HG03060 (cell line): ENCODE measurements around the gene RFNG.
"Not testable (repeated sequence)": the region's sequence is repeated elsewhere in the genome, so short reads cannot be mapped to it uniquely, and the experiment has no call there.

Source experiments
- ATAC-seq: cut with Tn5 transposase; IDR thresholded peaks from one replicate; pipeline ENCODE4 v1.9.1; 2021; ENCODE audit warnings: low read depth, moderate number of reproducible peaks; ENCODE audit not compliant: unreplicated experiment

RFNG gene

DNA sequence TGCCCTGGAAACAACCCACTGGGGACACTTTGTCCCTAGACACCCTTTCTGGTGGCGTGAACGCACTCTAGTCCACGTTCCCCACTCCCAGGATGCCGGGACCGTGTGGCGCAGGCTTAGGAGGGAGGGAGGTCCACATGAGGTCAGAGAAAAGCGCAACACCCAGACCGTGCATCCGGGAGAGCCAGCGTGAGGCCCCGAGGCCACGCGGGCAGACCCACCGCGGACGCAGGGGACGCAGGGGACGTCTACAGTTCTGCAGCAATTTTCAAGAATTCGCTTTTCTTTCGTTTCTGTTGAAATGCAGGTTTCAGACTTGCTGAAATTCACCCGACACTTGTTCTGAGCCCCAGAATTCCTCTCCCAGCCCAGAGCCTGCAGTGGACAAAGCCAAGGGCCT, 4.7 kb downstream of the RFNG start:
- ATAC-seq = no peak

DNA sequence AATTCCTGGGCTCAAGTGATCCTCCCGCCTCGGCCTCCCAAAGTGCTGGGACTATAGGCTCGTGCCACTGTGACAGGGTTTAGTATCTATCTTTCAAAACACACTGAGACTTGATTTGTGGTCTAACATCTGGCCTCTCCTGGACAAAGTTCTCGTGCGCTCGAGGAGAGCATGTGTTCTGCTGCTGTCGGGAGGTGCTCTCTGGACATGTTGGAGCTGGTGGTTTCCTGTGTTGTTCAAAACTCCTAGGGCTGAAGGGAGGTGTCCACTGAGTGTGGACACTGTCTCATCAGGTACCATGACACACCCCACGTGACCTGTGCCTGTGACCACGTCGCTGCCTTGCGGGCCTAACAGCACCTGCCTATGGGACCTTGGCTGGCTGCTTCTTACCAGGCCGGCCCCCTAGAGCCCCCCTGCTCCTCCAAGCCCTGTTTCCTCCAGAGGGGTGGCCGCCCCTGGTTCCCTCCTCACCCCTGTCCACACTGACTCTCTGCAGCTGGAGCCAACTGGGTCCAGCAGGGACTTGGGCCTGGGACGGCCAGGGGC, 5.6 kb downstream of the RFNG start:
- no peak for ATAC-seq

DNA sequence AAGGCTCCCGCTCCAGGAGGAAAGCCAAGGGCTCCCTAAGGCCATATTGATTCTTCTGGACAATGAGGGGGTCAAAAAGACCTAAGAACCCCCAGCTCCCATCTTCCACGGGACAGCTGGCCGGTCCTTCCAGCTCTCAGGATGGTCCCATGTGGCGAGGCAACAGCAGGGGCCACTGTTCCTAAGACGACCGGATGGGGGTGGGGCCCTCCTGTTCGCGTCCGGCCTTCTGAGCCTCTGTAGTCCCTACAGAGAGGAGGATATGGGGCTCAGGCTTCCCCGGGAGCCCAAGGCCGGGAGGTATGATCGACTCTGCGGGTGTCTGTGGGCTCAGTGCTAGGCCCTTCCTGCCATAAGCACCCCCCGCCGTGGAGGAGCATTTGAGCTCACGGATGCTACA, 8.1 kb downstream of the RFNG start:
- ATAC-seq = no peak

DNA sequence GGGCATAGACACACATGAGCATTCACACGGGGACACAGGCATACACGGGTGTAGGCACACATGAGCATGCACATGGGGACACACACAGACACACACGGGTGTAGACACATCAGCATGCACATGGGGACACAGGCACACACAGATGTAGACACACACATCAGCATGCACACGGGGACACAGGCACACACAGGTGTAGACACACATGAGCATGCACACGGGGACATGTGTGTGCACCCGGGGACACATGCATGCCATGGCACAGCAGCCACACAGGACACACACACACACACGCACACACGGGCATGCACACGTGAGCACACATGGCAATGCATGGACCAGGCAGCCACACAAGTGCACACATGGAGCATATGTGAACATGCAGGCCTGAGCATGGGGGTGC, 9.0 kb downstream of the RFNG start:
- ATAC-seq = no peak

DNA sequence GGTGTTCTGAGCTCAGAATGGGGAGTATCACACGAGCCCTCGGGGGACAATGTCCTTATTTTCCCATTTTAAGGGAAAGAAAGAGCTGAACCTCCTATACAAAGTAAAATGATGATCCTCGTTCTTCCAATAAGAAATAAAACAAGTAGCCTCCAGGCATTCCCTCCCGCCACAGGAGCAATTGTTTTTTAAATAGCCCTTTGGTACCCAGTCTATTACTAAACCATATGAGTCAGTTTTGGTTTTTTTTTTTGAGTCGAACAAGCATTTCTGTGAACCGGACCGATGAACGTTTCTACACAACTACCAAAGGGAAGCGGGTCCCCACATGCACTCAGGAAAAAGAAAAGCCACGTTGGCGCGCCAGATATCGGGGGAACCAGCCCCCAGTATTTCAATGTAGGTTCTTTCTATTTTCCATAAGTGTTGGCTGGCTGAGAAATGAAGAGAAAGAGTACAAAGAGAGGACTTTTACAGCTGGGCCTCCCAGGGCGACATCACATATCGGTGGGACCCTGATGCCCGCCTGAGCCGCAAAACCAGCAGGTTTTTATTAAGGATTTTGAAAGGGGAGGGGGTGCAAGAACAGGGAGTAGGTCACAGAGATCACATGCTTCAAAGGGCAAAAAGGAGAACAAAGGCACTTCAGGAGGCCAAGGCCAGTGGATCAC, 10.3 kb downstream of the RFNG start:
- no peak for ATAC-seq

DNA sequence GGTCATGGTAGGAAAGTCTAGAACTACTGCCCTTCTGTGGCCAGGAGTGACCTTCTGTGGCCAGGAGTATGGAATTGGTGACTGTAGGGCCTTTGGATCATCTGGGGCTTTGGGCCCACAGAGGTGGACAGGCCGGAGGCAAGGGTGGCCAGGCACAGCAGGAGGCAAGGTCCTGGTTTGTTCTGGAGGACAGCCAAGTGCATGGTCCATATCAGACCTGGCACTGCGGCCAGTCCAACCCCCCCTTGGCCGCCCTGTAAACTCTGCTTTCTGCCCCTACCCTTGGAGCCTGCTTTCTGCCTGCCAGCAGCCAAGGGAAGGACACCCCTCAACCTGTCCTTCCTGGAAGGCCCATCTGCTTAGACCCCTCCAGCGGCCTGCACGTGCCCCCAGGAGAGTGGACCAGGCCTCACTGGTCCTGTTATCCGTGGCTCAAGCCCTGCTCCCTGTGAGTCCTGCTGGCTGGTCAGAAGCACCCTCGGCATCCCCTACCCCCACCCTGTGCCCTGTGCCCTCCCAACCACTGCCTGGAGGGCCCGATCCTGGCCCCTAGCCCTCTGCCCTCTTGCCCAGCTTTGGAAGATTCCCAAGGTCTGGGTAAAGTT, 11.8 kb downstream of the RFNG start:
- no peak for ATAC-seq

DNA sequence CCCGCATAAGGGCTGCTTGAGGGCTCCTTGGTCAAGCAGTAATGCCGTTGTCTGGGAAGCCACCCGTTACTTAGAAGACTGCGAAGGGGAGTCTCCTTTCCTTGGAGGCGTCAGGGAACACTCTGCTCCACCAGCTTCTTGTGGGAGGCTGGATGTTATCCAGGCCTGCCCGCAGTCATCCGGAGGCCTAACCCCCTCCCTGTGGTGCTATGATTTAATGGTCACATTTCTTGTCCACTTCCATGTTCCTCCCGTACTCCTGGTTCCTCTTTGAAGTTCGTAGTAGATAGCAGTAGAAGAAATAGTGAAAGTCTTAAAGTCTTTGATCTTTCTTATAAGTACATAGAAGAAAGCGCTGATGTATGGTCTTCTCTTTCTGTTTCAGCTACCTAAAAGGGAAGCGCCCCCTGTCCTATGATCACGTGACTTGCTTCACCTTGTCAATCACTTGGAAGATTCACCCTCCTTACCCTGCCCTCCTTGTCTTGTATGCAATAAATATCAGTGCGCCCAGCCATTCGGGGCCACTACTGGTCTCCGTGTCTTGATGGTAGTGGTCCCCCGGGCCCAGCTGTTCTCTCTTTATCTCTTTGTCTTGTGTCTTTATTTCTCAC, 12.7 kb downstream of the RFNG start:
- not testable (repeated sequence) for ATAC-seq

DNA sequence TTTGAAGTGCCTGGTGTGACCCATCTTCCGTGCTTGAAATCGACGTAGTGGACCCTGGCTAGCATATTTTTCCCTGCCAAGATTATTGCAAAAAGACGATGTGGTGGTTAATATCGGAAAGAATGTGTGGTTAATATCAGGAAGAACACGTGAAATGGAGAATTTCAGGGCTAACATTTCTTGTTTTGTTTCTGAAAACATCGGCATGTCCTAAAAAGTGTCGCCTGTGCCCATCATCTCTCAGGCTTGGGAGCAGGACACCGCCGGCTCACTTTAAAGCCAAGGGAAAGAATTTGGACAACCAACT, 13.8 kb downstream of the RFNG start:
- no peak for ATAC-seq

DNA sequence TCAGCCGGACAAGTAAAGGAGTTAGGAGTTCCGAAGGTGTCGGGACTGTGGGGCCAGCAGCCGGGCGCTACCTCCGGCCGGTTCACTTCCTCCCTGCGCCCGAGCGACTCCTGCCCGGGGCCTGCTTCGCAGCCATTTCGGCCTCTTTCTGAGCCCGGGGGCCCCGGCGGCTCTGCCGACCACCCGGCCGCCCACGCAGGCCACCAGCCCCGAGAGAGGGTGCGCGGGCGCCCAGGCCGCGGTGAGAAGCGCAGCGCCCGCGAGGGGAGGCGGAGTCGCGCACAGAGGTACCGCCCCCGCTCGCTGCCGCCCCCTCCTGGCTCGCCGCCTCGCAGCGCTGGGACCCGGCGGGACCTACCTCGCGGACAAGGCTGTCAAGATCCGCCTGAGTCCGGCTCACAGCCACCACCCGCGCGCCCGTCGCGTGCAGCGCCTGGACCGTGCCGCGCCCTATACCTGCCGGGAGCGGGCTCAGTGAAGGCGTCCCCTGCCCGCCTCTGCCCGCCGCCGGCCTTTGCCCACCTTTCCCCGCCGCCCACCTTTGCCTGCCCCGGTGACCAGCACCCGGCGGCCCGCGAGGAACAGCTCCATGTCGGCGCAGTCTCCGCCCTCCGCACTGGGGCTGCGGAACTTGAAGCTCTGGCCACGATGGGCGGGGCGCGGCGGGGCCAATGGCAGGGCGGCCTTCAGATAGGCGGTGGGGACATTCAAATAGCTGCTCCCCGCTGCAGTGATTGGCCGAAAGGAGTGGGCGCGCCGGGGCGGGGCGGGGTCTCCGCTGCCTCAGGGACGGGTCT, 14.3 kb downstream of the RFNG start, which contains the start of gene DCXR:
Gene DCXR (minus strand): TSS at position 606 of the 797 bp plus-strand sequence. CDS start 15 bp downstream, at position 591.
- peak; percentile 62 for ATAC-seq

DNA sequence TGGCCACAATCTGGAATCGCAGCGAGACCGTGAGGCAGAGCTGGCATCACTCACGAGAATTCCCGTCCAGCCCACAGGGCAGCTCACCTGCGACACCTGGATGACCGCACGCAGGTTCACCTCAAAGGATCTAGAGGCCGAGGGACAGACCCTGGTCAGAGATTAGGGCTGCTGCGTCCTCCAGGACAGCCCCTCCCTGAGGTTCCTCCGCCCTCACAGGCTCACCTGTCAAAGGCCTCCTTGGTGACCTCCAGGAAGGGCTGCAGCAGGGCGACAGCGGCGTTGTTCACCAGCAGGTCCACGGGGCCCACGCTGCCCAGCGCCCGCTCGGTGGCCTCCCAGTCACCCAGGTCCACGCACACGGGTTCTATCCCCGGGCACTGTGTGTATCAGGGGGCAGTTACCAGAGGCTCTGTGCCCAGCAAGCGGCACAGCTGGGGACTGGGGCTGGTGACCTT, 14.9 kb downstream of the RFNG start:
- no peak for ATAC-seq

DNA sequence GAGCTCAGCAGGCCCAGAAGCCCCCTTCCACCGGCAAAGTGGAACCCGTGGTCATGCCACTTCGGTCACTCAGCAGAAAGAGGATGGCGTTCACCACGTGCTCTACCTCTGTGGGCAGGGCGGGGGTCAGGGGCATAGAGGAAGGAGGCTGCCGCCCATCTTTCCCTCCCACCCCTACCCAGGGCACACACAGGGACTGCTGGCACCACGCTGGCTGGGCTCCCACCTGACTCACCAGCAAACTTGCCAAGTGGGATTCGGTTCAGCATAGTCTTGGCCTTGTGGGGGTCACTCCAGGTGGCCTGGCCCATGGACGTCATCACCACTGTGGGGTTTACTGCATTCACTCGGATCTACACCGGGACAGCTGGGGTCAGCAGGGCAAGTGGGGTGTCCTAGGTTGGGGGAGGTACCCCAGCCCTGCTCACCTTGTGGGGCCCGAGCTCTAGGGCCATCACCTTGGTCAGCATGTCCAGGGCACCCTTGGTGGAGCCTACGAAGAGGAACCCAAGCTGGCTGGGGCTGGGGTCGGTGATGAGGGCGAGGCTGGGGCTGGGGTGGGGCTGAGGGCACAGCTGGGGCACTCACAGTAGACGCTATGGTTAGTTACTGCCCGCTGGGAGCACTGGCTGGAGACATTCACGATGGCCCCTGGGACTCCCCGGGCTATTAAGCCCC, 15.5 kb downstream of the RFNG start:
- no peak for ATAC-seq

DNA sequence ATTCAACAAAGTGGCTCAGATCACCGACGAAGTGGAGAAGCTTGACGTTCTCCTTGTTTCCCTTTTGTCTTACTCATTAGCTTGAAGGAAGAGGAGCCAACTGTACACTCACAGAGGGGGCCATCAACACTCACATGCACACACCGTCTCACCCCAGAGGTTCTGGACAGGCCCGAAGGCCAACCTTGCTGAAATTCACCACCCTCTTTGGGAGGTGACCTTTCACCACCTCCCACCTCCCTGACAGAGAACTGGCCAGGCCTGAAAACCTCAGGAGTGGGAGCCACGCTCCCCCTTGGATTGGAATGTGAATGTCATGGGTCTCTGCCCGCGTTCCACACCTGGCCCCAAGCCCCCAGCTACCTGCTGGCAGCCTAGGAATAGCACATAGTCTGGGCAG, 16.1 kb downstream of the RFNG start:
- no peak for ATAC-seq

DNA sequence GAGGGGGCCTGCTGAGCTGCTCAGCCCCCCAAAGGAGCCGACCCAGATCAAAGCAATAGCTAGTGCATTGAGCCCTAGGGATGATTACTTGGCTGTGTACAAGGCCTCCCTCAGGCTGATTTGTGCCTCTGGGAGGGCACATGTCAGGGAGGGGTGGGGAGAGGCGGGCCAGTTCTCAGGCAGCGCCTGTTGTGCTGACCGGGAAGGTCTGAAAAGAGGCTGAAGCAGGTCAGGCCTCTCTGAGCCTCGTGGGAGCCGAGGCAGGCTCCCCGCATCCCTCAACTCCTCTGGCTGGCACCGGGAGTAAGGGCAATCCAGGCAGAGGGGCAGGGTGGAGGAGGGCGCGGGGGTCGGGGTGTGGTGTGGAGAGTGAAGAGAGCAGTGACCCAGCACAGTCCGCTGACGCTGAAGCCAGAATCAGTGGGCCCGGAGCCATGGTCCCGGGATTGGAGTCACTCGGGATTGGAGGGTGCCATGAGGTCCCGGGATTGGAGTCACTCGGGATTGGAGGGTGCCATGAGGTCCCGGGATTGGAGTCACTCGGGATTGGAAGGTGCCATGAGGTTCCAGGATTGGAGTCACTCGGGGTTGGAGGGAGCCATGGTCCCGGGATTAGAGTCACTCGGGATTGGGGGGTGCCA, 17.1 kb downstream of the RFNG start:
- no peak for ATAC-seq

DNA sequence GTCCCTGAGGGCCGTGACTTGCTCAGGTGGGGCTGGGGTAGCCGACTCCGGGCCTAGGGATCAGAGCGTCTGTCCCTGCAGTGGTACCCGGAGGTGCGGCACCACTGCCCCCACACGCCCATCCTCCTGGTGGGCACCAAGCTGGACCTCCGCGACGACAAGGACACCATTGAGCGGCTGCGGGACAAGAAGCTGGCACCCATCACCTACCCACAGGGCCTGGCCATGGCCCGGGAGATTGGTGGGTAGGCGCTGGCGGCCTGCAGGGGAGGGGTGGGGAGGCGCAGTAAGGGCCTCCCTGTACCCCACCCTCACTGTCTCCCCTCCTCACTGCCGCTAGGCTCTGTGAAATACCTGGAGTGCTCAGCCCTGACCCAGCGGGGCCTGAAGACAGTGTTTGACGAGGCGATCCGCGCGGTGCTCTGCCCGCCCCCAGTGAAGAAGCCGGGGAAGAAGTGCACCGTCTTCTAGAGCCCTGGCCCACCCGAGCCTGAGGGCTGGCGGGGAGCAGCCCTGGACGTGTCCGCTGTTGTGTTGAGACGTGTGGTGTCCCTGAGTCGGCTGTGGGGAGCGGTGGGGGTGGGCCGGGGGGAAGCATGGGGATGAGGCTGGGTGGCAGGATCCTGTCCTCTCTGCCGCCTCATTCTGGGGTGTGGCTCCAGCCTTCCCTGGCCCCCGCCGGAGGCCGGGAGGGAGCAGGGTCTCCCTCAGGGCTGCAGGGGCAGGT, 18.1 kb downstream of the RFNG start:
- no peak for ATAC-seq

DNA sequence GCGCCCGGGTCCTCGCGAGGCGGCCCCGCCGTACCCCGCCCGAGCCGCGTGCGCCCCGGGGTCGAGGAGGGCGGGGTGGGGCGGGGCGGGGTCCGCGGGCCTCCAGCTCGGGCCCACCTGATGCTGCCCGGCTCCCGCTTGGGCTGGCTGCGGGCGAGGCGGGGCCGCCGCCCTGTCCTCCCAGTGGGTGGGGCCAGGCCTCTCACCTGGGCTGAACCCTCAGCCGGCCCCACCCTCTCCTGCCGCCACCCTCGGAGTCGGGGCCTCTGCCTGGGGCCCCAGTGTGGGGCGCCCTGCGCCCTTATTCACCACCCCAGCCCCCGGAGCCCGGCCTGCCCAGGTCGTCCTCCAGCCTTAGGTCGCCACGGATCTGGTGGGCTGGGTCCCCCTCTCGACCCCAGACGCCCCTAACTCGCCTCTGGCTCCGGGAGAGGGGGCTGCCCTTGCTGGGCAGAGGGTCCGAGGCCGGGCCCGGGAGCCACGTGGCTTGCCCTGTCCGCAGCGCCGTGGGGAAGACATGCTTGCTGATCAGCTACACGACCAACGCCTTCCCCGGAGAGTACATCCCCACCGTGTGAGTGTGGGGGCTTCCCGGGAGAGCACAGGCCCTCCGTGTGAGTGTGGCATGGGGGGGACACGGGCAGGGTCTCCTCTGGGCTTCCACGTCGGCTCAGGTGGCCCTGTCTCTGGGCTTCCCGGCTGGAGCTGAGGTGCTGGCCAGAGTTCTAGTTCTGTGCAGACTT, 19.6 kb downstream of the RFNG start:
- ATAC-seq = no peak

DNA sequence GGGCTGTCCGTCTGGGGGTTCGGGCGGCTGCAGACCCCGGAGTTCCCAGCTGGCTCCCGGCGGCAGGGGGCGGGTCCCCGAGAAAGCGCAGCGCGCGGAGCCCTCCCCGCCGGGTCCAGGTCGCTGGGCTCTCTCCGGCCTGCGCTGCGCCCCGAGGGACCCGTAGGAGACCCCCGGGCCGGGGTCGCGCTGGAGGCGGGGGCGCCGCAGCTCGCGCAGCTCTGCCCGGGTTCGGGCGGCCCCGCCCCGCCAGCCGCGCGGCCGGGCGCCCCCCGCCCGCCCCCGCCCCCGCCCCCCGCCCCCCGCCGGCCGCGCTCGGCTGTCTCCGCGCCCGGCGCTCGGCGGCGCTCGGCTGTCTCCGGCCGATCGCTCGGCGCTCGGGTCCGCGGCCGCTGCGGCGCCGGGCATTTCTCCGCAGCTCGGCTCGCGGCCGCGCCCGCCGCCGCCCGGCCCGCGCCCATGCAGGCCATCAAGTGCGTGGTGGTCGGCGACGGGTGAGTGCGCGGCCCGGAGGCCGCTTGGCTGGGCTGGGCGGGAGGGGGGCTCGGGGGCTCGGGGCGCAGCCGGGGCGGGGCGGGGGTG, 20.2 kb downstream of the RFNG start, which contains the start of gene RAC3:
Gene RAC3 (plus strand): TSS at position 376 of the 582 bp plus-strand sequence. CDS start 84 bp downstream, at position 460.
- ATAC-seq = no peak

DNA sequence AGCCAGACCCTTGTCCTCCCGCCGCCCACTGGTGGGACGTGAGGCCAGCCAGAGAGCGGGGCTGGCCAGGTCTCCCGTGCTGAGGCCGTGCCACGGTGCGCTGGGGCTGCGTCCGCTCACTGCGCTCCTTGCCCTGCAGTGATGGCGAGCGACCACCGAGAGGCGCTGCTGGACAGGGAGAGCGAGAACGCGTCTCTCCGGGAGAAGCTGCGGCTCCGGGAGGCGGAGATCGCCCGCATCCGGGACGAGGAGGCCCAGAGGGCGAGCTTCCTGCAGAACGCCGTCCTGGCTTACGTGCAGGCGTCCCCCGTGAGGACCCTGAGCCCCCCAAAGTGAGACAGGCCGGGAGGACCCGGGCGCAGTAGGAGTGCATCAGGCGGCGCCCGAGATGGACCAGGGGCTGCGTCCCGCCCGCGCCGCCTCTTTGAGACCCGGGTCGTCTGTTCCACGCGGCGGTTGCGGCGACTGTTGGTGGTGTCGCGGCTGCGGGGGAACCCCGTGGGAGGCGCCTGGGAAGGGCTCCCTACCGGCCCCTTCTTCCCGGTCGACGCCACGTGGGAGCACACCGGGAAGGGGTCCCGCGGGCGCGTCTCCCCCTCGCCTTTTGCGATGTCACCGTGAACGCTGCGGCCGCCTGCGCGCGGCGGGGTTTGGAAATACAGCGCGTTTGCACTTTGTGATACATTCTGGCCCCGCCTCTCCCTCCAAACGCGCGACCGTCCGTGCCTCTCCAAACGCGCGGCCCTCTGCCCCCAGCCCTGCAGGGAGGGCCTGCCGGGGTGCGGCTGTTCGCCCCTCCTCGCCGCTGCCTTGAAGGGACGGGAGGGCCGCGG, 20.9 kb downstream of the RFNG start:
- no peak for ATAC-seq
